HG02571 (cell line): ENCODE measurements around the gene NF2.
"Not testable (repeated sequence)": the region's sequence is repeated elsewhere in the genome, so short reads cannot be mapped to it uniquely, and the experiment has no call there.

Experiments
- ATAC-seq: cut with Tn5 transposase; IDR thresholded peaks from one replicate; pipeline ENCODE4 v1.9.1; 2021; ENCODE audit warnings: mild to moderate bottlenecking, moderate library complexity; ENCODE audit not compliant: unreplicated experiment

Gene NF2

DNA sequence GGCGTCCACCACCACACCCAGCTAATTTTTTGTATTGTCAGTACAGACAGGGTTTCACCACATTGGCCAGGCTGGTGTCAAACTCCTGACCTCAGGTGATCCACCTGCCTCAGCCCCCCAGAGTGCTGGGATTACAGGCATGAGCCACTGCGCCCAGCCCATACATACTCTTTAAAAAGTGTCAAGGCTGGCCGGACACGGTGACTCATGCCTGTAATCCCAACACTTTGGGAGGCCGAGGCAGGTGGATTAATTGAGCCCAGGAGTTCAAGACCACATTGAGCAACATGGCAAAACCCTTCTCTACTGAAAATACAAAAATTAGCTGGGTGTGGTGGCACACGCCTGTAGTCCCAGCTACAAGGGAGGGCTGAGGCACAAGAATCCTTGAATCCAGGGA is 9.0 kb upstream of the NF2 start:
- not testable (repeated sequence) for ATAC-seq

DNA sequence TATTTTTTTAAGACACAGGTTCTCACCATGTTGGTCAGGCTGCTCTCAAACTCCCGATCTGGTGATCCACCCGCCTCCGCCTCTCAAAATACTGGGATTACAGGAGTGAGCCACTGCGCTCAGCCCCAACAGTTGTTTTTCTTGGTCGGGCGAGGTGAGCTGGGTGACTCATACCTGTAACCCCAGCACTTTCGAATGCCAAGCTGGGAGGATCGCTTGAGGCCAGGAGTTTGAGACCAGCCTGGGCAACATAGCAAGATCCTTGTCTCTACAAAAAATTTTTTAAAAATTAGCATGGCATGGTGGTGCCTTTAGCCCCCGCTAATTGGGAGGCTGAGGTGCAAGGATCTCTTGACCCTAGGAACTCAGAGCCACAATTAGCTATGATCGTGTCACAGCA is 7.0 kb upstream of the NF2 start:
- ATAC-seq, result no peak

DNA sequence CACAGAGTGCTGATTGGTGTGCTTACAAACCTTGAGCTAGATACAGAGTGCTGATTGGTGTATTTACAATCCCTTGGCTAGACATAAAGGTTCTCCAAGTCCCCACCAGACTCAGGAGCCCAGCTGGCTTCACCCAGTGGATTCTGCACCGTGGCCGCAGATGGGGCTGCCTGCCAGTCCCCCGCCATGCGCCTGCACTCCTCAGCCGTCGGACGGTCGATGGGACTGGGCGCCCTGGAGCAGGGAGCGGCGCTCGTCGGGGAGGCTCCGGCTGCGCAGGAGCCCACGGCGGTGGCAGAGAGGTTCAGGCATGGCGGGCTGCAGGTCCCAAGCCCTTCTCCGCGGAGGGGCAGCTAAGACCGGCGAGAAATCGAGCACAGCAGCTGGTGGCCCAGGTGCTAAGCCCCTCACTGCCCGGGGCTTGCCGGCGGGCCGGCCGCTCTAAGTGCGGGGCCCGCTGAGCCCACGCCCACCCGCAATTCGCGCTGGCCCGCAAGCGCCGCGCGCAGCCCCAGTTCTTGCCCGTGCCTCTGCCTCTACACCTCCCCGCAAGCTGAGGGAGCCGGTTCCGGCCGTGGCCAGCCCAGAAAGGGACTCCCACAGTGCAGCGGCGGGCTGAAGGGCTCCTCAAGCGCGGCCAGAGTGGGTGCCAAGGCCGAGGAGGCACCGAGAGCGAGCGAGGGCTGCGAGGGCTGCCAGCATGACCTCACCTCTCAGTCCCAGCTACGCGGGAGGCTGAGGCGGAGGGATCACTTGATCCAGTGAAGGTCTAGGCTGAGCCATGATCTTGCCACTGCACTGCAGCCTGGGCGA is 5.4 kb upstream of the NF2 start:
- ATAC-seq, result not testable (repeated sequence)

DNA sequence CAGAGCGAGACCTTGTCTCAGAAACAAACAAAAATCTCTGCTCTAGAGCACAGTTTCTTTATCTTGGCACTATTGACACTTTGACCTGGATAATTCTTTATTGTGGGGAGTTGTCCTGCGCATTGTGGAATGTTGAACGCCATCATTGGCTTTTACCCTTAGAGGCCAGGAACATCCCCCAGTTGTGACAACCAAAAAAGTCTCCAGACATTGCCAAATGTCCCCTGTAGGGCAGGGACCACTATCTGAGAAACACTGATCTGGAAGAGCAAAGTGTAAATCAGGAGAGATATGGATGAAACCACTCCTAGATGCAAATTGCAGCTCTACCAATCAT is 4.8 kb upstream of the NF2 start:
- ATAC-seq, result no peak

- ATAC-seq, result no peak
These were observed 585 bp downstream of the NF2 start for GRCh38 chr22:29604076-29604360.

- no peak for ATAC-seq
These were observed 2.1 kb downstream of the NF2 start for GRCh38 chr22:29605527-29605850.

DNA sequence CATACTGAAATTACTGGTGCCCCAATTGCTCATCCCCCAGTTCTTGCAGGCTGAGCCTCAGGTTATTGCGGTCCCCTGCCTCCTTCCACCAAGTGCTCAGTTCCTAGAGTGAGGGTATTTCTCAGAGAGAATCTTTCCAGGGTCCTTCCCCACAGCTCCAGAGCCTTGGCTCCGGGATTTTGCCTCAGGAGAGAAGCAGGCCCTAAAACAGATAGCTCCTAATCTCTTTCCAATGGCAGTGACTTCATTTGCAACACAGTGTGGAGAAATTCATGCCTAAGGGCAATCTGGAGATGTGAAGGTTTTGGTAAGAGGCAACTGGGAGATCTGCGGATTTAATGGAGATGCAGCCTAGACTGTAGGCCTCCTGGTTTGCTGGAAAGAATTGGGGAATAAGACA is 2.9 kb downstream of the NF2 start:
- no peak for ATAC-seq

GRCh38 chr22:29607426-29607825 is 4.0 kb downstream of the NF2 start:
- no peak for ATAC-seq

DNA sequence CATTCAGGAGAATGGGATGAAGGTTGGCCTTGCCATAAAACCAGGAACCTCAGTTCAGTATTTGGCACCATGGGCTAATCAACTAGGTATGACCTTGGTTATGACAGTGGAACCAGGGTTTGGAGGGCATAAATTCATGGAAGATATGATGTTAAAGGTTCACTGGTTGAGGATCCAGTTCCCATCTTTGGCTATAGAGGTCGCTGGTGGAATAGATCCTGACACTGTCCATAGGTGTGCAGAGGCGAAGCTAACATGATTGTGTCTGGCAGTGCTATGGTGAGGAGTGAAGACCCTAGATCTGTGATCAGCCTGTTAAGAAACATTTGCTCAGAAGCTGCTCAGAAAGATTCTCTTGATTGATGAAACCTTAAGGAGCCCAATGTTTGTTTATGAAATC is 5.7 kb downstream of the NF2 start:
- no peak for ATAC-seq

DNA sequence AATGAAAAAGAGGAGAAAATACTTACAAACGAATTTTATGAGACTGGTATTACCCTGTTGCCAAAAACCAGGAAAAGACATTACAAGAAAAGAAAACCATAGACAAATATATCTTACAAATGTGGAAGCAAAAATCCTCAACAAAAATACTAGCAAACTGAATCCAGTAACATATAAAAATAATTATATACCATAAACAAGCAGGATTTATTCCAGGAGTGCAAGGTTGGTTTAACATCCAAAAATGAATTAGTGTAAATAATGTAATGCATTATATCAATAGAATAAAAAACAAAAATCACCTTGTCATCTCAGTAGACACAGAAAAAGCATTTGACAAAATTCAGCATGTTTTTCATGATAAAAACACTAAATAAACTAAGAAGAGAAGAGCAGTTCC is 7.3 kb downstream of the NF2 start:
- no peak for ATAC-seq

- ATAC-seq, result no peak
These were observed 12.4 kb downstream of the NF2 start for GRCh38 chr22:29615705-29616327.

- no peak for ATAC-seq
These were observed 14.6 kb downstream of the NF2 start for GRCh38 chr22:29617922-29618629.

GRCh38 chr22:29621761-29622526 is 18.5 kb downstream of the NF2 start:
- no peak for ATAC-seq

- ATAC-seq, result no peak
These were observed 19.6 kb downstream of the NF2 start for GRCh38 chr22:29623059-29623458.

GRCh38 chr22:29623553-29624169 is 20.2 kb downstream of the NF2 start:
- ATAC-seq, result no peak

DNA sequence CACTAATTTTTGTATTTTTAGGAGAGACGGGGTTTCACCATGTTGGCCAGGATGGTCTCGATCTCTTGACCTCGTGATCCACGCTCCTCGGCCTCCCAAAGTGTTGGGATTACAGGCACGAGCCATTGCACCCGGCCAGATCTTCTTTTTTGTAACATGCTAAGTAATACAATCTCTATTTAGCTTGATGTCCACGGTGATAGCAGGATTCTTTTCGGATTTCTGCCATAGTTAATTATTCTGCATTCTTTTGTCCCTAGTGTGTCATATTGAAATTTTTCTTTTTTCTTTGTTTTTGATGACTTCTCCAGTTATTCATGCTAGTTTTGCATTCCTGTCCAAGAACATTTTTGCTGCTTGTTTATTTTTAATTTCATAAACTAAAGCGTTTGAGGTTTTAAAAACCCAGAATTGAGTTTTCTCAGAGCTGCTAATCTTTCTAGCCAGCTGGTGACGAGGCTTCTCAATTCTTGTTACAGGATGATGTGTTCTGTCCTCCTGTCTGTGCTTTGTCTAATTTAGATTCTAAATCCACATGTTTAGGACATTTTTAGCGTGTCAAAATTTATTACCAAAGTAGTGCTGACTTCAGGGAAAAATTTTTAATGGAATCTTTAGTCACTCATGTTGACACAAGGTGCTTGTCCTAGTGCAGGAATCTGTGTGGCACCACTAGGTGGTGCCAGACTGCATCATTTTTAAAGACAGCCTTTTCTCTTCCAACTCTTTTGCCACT is 21.8 kb downstream of the NF2 start:
- ATAC-seq, result no peak

GRCh38 chr22:29626497-29627195 is 23.2 kb downstream of the NF2 start:
- ATAC-seq, result no peak

DNA sequence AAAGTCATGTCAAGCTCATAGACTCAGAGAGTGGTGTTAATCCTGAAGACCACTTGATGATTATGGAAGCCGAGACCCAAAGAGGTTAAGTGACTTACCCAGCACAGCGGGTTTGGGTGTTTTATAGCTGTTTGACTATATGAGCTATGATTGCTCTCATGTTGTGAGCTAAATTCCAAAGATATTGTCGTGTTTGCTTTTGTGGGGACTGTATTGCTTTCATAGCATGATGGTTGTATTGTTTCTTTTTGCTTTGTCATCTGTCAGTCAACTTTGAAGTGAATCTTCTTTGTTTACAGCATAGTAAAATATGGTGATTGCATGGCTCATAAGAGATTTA is 23.7 kb downstream of the NF2 start:
- ATAC-seq, result no peak

DNA sequence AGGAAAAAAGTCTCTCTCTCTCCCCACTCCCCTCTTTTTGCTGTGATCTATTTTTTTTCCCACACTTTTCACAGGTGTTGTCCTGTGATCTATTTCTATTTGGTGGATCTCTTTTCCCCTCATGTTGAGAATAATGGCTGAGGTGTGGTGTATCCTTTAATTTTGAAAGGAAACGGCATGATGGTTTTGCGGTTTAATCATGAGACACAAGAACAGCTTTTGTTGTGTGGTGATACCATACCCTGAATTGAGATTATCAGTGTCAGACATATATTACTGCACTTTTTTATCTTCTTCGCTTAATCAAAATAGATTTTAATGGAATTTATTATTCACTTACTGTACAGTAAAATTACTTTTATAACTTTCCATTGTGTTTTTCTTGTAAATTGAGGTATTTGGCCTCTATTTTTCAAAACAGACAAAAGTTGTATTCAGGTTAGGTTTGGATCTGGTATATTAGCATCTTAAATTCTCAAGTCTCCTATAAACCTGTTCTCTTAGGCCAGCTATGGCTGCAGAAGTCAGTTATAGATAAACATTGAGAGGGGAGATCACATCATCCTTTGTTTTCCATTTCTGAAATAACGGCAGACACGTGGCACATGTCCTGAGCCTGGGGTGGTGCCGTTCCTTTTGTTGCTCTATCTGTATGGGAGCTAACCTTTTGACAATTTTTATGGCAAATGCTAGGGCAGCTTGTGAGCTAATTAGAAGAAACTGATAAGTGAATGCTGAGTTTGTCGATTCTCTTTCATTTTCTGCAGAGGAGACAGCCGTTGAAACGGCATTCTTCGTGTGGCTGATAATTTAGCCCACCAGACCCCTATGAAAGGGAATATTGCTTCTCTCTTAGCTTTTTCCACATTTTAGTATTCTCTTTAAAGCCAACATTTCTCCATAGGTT is 25.8 kb downstream of the NF2 start:
- no peak for ATAC-seq
